Dermis blood vessel endothelial cell (primary cell): Measurements from ENCODE around the gene C9orf72. TPM values are rescaled to one million over a fixed set of nuclear protein-coding genes. Genes with fewer than 3 reads are reported as not detected.
"Not testable (repeated sequence)": the region's sequence is repeated elsewhere in the genome, so short reads cannot be mapped to it uniquely, and the experiment has no call there.

ENCODE experiments used
- DNase-seq: peaks from one replicate; pipeline ENCODE4 v3.0.0; 2010
- total RNA-seq: library from RNA; depleted of rRNA; stranded (reverse); fragments of >200 nt; gene quantifications from 2 replicates; pipeline ENCODE4 v1.2.3, GENCODE V29; 2014

The C9orf72 gene
- total RNA-seq, 1 donor from 2014 or later, result 10.9 TPM

GRCh38 chr9:27510780-27511179 is 62.5 kb downstream of the C9orf72 start:
- no peak for DNase-seq

GRCh38 chr9:27506981-27507380 is 66.3 kb downstream of the C9orf72 start:
- DNase-seq, result no peak

GRCh38 chr9:27505744-27506161 is 67.5 kb downstream of the C9orf72 start:
- DNase-seq, result no peak

- DNase-seq, result no peak
These were observed 69.0 kb downstream of the C9orf72 start for GRCh38 chr9:27504259-27504658.

DNA sequence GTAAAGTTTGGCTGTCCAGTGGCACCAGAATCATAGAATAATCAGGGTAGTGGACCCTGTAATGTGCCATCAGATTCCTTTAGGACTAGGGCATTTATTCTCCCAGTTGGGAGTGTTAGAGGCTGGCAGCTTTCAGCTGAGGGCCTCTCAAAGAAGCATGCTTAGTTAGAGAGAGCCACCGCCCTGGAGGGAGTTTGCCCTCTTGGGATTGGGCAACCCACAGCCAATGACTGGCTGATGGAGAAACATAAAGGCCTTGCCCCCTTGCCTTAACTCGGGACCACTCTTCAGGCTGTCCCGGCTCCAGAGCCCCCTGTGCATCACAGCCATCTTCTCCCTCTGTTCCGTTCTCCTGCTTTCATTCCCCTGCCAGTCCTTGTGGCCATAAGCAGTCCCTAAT is 69.7 kb downstream of the C9orf72 start:
- DNase-seq, result no peak

GRCh38 chr9:27500902-27501301 is 72.4 kb downstream of the C9orf72 start:
- not testable (repeated sequence) for DNase-seq

DNA sequence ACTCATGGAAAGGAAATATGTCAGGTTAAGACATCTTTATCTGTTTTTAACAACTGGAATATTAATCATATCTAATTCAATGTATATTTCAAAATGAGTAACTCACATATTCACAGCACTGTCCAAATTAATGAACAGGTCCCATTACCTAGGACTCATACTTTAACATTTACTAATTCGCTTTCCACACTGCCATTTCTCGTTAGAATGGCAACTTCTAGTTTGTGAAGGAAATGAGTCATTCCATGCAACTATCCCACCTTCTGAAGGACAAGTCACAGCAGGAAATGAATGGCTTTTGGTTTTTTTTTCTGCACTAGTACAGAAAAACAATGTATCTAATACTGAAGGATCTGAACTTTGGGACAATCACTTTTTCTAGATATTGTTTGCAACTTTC is 73.8 kb downstream of the C9orf72 start:
- DNase-seq, result peak; percentile 72

GRCh38 chr9:27497883-27498417 is 75.3 kb downstream of the C9orf72 start:
- DNase-seq, result no peak

Other genes with a start within 250 kb of the C9orf72 start
- not detected in 2 replicates for gene IFNK, start 49.2 kb downstream of the C9orf72 start, total RNA-seq
- gene MOB3B, start 43.7 kb downstream of the C9orf72 start, total RNA-seq, result 0.85 and 2.1 TPM in 2 replicates